ENCODE results near the gene AGXT.

Gene AGXT

DNA sequence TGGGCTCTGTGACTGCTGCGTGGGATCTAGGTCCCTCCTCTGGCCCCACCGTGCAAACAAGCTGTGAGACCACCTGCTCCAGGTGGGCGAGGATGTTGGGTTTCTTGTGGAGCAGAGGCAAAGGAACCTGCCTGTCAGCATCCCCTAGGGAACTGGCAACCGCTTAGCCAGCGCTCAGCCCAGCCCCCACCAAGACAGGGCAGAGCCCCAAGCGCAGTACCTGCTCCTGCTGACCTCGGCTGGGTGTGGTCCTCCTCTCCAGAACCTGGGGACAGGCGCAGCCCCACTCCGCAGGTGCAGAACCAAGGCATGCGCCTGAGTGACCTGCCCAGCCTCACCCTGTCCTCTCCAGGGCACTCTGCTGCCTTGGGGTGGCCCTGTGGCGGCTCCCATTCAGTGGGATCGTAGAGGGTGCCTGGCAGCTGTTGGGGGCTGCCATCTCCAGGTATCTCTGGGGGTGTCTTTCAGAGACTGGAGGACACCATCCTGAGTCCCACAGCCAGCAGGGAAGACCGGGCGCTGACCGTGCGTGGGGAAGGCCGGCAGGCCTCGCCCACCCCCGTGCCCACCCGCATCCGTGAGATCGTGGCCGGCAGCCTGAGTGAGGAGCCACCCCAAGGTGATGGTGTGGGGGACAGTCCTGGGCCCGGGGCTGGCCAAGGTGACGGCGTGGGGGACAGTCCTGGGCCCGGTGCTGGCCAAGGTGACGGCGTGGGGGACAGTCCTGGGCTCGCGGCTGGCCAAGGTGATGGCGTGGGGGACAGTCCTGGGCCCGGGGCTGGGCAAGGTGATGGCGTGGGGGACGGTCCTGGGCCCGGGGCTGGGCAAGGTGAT is 49.9 kb downstream of the AGXT start:
- ATAC-seq: no peak
- no peak for TF ChIP-seq PPARA (CRISPR knock-in tag; IDR thresholded peaks at IDR 0.05; ENCODE audit: borderline replicate concordance)
- no peak for TF ChIP-seq BACH2 (CRISPR knock-in tag; IDR thresholded peaks at IDR 0.05; ENCODE audit: borderline replicate concordance)
- TF ChIP-seq ARNTL (CRISPR knock-in tag; IDR thresholded peaks at IDR 0.05; ENCODE audit: borderline replicate concordance, low read depth): no peak
- TF ChIP-seq, protein P1, sequence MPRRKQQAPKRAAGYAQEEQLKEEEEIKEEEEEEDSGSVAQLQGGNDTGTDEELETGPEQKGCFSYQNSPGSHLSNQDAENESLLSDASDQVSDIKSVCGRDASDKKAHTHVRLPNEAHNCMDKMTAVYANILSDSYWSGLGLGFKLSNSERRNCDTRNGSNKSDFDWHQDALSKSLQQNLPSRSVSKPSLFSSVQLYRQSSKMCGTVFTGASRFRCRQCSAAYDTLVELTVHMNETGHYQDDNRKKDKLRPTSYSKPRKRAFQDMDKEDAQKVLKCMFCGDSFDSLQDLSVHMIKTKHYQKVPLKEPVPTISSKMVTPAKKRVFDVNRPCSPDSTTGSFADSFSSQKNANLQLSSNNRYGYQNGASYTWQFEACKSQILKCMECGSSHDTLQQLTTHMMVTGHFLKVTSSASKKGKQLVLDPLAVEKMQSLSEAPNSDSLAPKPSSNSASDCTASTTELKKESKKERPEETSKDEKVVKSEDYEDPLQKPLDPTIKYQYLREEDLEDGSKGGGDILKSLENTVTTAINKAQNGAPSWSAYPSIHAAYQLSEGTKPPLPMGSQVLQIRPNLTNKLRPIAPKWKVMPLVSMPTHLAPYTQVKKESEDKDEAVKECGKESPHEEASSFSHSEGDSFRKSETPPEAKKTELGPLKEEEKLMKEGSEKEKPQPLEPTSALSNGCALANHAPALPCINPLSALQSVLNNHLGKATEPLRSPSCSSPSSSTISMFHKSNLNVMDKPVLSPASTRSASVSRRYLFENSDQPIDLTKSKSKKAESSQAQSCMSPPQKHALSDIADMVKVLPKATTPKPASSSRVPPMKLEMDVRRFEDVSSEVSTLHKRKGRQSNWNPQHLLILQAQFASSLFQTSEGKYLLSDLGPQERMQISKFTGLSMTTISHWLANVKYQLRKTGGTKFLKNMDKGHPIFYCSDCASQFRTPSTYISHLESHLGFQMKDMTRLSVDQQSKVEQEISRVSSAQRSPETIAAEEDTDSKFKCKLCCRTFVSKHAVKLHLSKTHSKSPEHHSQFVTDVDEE (CRISPR knock-in tag; IDR thresholded peaks at IDR 0.05): no peak
- TF ChIP-seq ZNF70 (CRISPR knock-in tag; IDR thresholded peaks at IDR 0.05): no peak
- no peak for TF ChIP-seq TCF4 (CRISPR knock-in tag; IDR thresholded peaks at IDR 0.05; ENCODE audit: borderline replicate concordance)
- TF ChIP-seq, protein P2, sequence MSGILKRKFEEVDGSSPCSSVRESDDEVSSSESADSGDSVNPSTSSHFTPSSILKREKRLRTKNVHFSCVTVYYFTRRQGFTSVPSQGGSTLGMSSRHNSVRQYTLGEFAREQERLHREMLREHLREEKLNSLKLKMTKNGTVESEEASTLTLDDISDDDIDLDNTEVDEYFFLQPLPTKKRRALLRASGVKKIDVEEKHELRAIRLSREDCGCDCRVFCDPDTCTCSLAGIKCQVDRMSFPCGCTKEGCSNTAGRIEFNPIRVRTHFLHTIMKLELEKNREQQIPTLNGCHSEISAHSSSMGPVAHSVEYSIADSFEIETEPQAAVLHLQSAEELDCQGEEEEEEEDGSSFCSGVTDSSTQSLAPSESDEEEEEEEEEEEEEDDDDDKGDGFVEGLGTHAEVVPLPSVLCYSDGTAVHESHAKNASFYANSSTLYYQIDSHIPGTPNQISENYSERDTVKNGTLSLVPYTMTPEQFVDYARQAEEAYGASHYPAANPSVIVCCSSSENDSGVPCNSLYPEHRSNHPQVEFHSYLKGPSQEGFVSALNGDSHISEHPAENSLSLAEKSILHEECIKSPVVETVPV (CRISPR knock-in tag; IDR thresholded peaks at IDR 0.05): no peak
- TF ChIP-seq SNAI2 (CRISPR knock-in tag; IDR thresholded peaks at IDR 0.05): no peak

DNA sequence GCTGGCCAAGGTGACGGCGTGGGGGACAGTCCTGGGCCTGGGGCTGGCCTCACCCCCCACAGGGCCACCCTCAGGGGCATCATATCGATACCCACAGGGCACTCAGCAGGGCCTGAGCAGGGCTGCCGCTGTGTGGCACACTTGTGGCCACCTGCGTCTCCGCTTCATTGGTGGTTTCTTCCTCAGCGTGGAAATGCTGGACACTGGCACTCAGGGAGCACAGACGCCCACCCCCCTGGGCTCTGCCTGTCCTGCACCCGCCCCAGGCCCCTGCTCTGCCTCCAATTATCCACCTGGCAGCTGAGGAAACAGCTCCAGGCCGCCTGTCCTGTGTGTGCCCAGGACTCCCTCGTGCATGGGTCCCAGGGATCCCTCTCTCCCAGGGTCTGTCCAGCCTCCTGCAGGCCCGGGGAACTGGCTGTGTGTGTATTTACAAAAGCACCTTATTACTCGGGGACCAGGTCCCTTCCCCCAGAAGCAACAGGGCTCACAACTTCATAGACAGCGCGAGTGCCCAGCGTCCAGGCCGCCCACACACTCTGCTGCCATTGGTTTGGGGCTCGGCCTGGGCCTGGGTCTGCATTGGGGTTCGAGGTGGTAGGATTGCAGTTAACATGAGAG is 50.6 kb downstream of the AGXT start:
- TF ChIP-seq ZFP3 (CRISPR knock-in tag; IDR thresholded peaks at IDR 0.05): no peak
- ATAC-seq: no peak

DNA sequence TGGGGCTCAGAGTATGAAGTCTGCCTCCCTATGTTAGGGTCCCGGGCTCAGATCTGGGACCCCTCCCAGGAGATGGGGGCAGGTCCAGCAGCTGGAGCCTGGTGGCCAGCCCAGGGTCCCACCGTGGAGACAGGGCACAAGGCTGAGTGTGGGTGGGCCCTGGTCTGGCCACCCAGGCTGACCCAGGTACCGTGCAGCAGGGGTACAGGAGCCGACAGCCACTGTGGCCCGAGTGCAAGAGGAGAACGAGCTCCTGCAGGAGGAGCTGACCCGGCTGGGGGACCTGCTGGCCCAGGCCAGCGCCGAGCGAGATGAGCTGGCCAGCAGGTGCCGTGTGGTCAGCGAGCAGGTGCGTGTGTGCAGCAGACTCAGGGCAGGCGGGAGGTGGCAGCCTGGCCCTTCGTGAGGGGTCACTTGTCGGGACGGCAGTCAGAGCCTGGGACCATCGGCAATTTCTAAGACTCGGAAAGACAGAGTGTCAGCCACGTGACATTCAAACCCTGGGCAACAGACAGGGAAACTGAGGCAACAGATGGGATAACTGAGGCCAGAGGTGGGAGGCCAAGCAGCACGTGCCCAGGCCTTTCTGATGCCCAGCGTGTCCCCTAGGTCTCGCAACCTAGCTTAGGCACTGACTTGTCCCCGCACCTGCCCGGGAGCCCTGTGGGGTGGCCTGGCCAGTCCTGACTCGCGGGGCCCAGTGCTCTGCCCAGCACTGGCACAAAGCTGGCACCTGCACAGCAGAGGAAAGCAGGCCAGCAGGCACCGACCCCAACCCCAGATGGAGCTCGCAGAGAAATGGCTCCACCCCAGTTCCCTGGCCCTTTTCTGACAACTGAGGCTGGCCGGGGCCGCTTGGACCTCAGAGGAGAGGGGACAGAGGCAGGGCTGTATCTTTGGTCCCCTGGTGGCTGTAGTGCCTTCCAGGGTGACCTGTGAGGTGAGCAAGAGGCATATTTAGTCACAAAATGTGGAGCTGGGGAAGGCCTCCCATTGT is 51.5 kb downstream of the AGXT start:
- ATAC-seq: no peak
- TF ChIP-seq, protein P1 (CRISPR knock-in tag; IDR thresholded peaks at IDR 0.05): no peak
- TF ChIP-seq ZC3H10 (CRISPR knock-in tag; IDR thresholded peaks at IDR 0.05) (no peak), ZNF565 (CRISPR knock-in tag; conservative IDR thresholded peaks at IDR 0.05; ENCODE audit: low read depth) (no peak), ARNTL (CRISPR knock-in tag; IDR thresholded peaks at IDR 0.05; ENCODE audit: borderline replicate concordance, low read depth) (no peak)
- TF ChIP-seq, protein P3, sequence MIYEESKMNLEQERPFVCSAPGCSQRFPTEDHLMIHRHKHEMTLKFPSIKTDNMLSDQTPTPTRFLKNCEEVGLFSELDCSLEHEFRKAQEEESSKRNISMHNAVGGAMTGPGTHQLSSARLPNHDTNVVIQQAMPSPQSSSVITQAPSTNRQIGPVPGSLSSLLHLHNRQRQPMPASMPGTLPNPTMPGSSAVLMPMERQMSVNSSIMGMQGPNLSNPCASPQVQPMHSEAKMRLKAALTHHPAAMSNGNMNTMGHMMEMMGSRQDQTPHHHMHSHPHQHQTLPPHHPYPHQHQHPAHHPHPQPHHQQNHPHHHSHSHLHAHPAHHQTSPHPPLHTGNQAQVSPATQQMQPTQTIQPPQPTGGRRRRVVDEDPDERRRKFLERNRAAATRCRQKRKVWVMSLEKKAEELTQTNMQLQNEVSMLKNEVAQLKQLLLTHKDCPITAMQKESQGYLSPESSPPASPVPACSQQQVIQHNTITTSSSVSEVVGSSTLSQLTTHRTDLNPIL (CRISPR knock-in tag; IDR thresholded peaks at IDR 0.05; ENCODE audit: low read depth): no peak

DNA sequence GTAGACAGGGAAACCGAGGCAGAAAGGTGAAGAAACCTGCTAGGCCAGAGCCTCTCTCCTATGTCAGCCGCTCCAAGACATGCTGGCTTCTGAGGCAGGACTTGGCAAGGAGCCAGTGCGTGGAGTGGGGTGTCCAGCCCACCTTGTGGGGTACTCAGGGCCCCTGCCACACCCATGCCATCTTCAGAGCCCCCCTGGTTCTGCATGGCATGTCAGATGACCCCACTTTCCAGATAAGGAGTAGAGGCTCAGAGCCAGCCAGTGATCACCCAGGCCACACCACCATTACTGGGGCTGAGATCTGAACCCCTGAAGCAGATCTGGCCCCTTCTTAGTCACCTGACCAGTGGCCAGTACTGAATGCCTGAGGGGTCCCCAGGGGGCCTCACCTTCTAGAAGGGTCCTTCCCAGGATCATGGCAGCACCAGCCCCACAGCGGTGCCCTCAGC is 52.2 kb downstream of the AGXT start:
- no peak; the same call in 2 of the 3 replicates for ATAC-seq
- TF ChIP-seq ARNTL (CRISPR knock-in tag; IDR thresholded peaks at IDR 0.05; ENCODE audit: borderline replicate concordance, low read depth) (no peak), ZNF565 (CRISPR knock-in tag; conservative IDR thresholded peaks at IDR 0.05; ENCODE audit: low read depth) (no peak), RARB (CRISPR knock-in tag; IDR thresholded peaks at IDR 0.05) (no peak), ZNF70 (CRISPR knock-in tag; IDR thresholded peaks at IDR 0.05) (no peak), ZFP30 (CRISPR knock-in tag; IDR thresholded peaks at IDR 0.05) (no peak), CSDC2 (CRISPR knock-in tag; IDR thresholded peaks at IDR 0.05) (no peak), ZFP3 (CRISPR knock-in tag; IDR thresholded peaks at IDR 0.05) (no peak), PPARA (CRISPR knock-in tag; IDR thresholded peaks at IDR 0.05; ENCODE audit: borderline replicate concordance) (no peak), TOX (CRISPR knock-in tag; IDR thresholded peaks at IDR 0.05; ENCODE audit: borderline replicate concordance) (no peak), TCF4 (CRISPR knock-in tag; IDR thresholded peaks at IDR 0.05; ENCODE audit: borderline replicate concordance) (no peak)
- TF ChIP-seq, protein P2 (CRISPR knock-in tag; IDR thresholded peaks at IDR 0.05): no peak
- TF ChIP-seq, protein P4, sequence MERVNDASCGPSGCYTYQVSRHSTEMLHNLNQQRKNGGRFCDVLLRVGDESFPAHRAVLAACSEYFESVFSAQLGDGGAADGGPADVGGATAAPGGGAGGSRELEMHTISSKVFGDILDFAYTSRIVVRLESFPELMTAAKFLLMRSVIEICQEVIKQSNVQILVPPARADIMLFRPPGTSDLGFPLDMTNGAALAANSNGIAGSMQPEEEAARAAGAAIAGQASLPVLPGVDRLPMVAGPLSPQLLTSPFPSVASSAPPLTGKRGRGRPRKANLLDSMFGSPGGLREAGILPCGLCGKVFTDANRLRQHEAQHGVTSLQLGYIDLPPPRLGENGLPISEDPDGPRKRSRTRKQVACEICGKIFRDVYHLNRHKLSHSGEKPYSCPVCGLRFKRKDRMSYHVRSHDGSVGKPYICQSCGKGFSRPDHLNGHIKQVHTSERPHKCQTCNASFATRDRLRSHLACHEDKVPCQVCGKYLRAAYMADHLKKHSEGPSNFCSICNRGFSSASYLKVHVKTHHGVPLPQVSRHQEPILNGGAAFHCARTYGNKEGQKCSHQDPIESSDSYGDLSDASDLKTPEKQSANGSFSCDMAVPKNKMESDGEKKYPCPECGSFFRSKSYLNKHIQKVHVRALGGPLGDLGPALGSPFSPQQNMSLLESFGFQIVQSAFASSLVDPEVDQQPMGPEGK (CRISPR knock-in tag; IDR thresholded peaks at IDR 0.05; ENCODE audit: borderline replicate concordance): no peak
- TF ChIP-seq, protein P3 (CRISPR knock-in tag; IDR thresholded peaks at IDR 0.05; ENCODE audit: low read depth): no peak
